Activated CD4-positive, alpha-beta T cell treated with anti-CD3 and anti-CD28 coated beads, Interleukin-2, amount 50 U/mL, for 1 hour (primary cell): ENCODE results near the gene PRKAG1.

Experiments used
- DNase-seq: peaks from one replicate; pipeline ENCODE4 v3.0.0-alpha.2; 2020

The PRKAG1 gene

GRCh38 chr12:48961331-48961730, 57.2 kb downstream of the PRKAG1 start:
- no peak for DNase-seq

GRCh38 chr12:48960834-48961233, 57.7 kb downstream of the PRKAG1 start:
- no peak for DNase-seq

- no peak for DNase-seq
Observed at GRCh38 chr12:48958049-48958388, 60.6 kb downstream of the PRKAG1 start.

- DNase-seq: peak; percentile 91
Observed at GRCh38 chr12:48957141-48958048, 61.2 kb downstream of the PRKAG1 start, which contains the start of gene ARF3. ARF3 (minus strand) TSS chr12:48957487; CDS start chr12:48941095, 16,392 bp downstream.

DNA sequence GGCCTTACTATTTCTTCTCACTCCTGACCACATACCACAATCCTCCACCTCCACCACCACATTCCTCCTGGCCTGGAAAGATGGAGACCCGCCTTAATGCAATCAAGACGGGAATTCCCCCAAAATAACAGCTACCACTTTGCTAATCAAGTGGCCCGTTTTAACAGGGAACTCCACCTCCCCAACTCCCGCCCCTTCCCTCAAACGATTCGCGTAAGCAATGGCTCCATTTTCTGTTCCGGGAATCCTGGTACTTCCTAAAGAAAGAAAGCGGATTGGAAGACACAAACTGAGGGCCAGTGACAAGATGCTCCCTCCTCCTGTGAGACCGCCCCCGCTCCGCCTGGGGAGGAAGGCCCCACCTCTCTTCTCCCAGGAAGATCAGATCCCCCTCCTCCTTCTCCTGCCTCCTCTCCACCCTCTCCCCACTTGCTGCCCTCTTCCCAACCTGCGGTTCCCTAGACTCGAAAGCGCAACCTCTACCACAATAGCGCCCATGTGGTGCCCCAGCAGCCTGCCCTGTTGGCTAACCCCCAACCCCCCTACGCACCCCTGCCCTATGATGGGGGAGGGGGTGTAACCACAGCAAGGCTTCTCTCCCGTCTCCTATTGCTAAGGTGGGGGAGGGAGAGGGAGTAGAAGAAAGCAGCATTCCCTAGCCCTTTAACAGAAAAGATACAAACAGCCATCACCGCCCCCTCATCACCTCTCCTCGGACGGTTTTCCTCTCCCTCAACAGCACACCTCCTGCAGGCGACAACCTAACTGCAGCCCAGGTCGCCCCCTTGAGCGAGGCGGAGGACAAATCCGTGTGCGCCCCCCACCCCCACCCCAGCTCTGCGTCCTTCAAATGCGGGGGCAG, 62.1 kb downstream of the PRKAG1 start:
- DNase-seq: no peak

GRCh38 chr12:48954841-48955501, 63.6 kb downstream of the PRKAG1 start:
- DNase-seq: no peak

GRCh38 chr12:48954061-48954460, 64.5 kb downstream of the PRKAG1 start:
- DNase-seq: no peak

DNA sequence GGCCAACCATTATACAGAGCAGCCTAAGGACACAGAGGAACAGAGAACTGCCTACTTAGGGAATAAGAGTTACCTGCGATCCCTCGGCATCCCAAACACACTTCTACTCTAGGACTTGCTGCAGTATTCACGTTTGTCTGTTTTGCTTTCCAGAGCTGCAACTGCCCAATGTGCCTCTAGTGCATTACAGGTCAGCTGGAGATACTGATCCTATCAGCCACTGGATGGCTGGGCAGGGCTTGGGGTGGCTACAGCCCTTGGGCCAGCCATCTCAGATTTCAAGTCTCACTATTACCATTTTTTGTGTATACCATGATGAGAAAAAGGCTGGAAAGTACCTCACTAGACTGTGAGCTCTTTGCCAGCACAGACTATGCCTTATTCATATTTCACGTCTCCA, 65.9 kb downstream of the PRKAG1 start:
- no peak for DNase-seq
